GM18526 (cell line): ENCODE measurements around the gene C14orf132.

ENCODE experiments used
- POLR2A ChIP-seq: IDR thresholded peaks from 3 replicates; pipeline ENCODE4 v1.6.1; 2011; ENCODE audit not compliant: insufficient read length; ENCODE audit errors: extremely low read depth

The C14orf132 gene

DNA sequence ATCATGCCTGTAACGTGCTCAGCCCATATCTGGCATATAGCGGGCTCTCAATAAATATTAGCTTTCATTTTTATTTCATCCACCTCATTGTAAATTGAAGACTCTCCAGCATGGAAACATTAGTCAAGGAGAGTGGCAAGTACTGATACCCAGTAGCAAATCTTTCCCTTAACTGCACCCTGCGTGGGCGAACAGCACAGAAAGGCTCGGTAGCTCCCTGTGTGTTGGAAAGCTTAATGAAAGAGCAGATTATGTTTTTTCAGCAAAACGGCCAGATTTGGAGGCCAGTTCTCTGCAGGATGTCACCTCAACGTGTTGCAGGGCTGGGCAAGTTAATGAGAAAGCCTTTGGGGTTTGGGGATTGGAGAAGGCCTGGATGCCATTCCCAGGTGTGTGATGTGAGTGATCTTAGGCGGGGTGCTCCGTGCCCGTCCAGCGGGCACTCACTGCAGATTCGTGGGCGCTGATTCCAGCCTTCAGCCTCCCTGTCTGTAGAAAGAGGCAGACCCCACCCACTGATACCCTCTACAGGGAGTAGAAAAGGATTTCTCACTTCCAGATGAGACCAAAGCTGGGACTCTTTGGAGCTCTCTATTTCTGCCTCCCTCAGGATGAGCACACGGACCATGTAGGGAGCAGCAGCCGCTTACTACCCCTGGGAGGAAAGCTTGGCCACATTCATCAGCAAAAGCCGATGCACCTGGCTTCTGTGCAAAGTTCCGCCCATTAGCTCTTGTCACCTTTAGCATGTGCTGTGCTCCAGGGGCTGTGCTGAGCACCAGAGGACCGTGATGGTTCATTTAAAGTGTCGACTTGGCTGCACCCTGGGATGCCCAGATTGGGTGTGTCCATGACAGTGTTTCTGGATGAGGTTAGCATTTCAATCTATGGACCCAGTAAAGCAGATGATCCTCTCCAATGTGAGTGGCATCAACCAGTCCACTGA is 29.1 kb downstream of the C14orf132 start:
- no peak for TF ChIP-seq POLR2A

DNA sequence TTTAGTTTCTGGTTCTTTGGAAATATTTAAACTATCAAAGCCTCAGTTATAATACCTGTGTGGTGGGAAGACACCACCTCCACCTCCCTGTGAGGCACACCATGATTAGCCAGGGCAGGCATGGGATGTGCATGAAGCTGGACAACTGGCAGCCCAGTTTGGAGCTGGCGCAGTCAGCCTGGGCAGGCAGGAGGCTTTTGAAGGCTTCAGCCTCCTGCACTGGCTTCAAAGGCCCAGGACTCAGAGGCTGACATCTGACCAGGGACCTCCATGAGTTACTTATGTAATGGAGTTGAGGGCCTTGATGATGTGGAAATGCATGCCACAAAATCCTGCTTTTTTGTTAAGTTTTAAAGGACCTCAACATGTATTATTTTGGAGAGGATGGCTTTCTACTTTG is 30.3 kb downstream of the C14orf132 start:
- no peak for TF ChIP-seq POLR2A

DNA sequence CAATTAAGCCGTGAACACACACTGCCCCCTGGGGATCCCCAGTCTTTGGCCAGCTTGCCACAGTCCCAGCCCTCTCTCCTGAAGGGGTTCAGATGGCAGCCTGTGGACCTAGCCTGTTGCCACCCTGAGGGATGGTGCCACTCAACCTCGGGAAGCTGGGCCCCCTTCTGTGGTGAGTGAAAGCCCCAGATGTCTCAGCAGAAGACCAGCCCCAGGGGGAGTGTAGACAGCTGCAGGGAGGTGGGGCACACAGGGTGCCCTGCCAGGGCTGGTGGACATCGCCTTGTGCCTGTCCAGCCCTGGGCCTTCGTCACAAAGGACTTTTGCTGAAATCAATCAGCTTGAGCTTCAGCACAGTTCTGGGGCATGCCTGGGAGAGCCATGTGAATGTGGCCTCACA is 32.4 kb downstream of the C14orf132 start:
- TF ChIP-seq POLR2A, result no peak

DNA sequence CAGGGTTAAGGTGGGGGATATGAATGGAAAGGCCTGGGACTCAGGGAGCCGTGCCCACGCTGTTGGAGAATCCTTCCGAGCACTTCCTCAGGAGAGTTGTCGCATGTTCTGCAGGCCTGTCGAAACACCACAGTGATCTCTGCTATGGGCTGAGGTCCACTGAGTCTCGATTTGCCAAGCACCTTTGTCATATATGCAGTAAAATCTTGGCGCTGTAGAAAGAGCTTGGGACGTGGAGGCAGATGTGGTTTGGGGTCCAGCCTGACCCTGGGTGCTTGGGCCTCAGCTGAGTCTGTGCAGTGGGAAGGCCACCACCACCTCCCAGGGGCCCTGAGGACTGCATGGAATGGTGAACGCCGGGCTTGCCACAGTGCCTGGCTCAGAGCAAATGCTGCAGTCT is 32.9 kb downstream of the C14orf132 start:
- no peak for TF ChIP-seq POLR2A

DNA sequence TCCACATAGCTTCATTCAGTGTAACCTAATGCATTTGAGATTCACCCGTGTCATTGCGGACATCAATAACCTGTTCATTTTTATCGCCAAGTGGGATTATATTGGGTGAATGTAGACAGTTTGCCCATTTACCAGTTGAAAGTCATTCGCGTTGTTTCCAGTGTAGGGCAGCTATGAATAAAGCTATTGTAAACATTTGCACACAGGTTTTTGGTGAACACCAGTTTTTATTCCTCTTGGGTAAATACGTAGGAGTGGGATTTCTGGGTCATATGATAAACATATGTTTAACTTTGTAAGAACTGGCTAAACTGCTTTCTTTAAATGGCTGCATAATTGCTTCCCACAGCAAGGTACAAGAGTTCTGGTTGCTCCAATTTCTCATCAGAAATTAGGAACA is 33.6 kb downstream of the C14orf132 start:
- no peak for TF ChIP-seq POLR2A

DNA sequence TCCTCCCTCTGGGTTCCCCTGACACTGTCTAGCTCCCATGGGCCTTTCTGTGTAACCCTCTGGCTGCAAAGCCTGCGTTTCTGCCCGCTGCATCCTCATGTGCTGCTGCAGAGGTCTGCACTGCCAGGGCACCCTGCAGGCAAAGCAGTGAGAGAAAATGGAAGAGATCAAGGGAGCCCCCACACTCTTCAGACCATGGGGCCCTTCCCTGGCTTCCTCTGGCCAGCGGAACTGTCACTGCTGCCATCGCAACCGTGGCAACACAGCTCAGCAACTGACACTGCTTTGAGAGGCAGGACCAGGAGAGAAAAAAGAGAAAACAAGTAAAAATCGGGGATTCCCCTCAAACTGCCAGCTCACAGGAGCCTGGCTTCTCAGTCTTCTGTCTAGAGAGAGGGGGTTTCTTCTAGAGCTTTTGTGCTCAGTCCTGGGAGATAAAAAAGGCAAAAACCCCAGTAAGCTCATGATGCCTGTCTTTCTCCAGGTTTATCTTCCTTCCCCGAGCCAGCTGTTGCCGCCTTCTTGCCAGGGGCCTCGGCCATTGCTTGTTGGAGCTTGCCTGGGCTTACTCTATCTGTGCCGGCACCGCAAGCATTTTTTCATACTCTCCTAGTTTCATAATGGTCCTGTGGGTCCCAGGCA is 38.9 kb downstream of the C14orf132 start:
- TF ChIP-seq POLR2A, result no peak

DNA sequence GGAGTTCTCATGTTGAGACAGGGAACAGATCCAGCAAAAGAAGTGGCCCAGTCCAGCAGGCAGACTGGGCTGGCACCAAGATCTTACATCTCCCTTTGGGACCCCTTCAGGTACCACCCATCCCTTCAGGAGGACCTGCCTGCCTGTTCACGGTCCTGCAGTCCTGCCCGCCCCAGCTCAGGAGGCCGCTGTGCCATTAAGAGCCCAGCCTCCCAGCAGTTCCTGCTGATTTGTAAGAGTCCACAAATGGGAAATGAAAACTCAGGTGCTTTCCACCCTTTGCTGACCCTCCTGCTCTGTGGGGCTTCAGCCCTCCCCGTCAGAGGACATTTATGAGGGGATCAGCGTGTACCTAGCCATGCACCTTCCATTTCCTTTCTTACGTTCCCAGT is 39.5 kb downstream of the C14orf132 start:
- TF ChIP-seq POLR2A, result no peak

DNA sequence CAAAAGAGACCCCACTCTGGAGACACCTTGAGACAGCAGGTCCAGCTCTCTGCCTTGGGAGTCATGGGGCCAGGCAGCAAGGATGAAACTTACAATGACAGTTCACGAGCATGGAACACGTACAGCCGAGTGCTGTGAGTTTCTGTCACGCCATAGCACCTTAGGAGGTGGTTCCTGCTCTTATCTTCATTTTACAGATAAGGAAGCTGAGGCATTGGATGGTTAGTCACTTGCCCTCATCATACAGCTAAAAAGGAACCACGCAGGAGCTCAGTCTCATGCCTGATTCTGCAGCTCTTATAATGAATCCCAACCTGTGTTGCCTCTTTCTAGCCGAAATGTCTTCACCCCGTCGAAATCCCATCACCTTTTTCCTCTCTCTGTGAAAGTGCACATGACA is 39.9 kb downstream of the C14orf132 start:
- no peak for TF ChIP-seq POLR2A

DNA sequence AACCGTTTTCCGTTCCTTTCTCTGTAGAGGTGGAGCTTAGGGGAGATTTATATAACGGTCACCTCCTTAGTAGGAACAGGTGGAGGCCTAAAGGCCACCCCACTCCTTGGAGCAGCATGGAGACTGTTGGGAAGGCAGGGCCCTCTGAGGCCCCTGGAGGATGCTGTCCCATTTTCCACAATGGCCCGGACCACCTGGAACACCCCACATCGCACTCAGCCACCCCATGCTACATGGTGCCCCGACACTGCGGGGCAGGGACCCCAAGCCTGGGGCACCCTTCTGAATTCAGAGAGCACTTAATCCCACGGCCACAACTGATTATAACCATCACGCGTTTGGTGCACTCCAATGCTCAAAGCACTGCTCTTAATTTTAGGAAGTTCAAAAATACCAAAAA is 41.4 kb downstream of the C14orf132 start:
- TF ChIP-seq POLR2A, result no peak

DNA sequence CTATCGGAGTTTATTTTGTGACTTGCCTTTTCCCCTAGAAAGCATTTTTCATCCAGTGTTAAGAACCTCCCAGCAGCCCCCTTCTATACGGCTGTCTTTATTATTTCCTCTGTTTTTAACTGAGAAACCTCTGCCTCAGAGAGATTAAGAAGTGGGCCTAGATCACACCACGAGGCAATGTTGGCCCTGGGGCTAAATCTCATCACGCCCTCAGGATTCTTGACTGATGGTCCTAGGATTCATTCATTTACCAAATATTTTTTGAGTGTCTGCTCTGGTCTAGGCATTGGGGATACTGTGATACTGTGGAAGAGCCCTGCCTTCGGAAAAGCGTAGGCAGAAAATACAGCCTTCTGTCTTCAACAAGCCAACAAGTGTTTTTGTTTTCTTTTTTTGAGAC is 42.1 kb downstream of the C14orf132 start:
- no peak for TF ChIP-seq POLR2A

DNA sequence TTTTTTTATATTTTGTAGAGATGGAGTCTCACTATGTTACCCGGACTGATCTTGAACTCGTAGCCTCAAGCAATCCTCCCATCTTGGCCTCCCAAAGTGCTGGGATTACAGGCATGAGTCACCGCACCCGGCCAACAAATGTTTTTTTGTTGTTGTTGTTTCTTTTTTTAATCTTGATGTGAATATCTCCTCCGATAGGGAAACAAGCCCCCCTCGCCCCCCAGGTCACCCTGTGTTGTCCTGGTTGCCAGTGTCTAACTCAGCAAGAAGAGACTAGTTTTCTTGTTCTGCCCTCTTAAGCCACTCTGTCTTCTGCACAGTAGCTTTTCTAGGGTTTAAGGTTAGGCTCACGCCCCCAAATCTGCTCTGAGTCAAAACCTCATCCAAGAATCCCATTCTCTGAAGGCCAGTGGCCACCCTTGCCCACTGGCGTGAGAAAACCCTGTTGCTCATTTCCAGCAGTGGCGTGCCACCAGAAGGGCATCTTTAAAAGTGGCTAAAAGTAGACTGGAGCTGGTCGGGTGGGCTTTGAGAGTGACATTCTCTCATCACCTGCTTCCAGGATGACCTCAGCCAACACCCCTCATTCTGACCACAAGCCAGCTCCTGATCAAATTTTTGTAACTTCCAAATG is 42.7 kb downstream of the C14orf132 start:
- TF ChIP-seq POLR2A, result no peak

DNA sequence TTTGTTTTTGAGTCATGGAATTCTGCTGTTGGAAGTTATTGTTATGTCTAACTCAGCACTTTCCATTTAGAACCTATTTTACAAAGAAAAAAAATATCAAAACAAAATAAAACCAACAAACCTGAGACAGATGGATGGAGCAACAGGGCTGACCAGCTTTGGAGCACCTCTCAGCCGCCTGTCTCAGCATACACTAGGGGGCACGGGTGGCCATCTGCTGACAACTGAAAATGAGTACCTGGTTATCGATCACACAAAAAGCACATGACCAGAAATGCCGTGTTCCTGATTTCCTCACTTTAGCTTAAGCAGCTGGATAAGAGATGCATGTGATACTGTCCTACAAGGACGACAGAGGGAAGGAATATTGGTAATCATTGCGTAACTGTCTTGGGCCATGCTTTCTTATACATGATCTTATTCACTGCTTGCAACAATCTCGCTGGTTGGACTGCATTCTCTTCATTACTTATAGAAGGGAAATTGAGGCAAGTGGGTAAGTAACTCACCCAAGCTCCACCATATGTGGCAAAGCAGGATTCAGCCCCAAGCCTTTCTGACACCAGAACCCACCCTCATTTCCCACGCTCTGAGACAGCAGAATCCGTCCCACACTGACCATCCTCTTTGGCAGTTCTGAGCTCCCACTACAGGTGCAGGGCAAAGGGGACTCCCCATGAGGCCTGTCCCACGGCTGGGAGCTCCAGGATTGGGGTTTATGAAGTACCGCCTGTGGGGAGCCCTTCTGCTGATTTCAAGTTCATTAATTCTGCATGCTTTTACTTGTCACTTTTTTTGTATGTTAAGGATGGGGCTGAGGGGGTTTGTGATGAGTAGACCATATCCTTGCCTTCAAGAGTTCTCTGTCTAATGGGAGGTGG is 43.5 kb downstream of the C14orf132 start:
- TF ChIP-seq POLR2A, result no peak

DNA sequence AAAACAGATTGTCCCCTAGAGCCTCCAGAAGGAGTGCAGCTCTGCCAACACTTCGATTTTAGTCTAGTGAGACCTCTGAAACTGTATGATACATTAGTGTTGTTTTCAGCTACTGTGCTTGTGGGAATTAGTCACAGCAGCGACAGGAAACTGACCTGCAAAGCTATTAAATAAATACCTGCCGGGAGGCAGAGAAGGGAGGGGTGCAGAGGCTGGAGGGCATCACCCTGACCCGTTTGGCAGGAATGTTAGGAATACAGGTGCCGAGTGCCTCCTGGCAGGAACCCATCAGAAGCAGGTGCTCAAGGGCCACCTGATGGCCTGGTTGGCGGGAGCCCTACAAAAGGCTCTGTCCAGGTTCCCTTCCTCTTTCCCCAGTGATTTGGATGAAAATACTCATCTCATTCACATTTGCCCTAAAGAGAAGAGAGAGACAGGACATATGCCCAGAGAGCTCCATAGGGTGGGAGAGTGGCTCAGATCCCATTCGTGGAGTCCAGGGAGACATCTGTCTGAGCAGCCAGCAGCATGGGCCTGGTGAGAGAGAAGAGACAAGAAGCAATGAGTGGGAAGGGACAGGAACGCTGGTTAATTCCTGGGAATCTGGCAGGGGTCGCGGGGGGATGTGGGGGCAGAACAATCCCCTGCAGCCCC is 44.6 kb downstream of the C14orf132 start:
- TF ChIP-seq POLR2A, result no peak

DNA sequence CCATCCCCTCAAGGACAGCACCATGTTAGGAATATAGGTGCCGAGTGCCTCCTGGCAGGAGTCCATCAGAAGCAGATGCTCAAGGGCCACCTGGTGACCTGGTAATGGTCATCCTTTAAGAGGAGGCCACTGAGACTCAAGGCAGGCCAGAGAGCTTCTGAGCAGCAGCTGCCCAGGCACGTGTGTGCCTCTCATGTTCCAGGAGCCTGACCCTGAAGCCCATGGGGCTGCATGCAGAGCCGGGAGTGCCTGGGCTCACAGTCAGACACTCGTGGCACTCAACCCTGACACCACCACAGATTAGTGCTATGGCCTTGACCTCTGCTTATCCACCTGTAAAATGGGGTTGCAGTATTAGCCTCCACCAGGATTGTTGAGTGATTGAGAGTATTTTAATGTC is 45.6 kb downstream of the C14orf132 start:
- TF ChIP-seq POLR2A, result no peak

DNA sequence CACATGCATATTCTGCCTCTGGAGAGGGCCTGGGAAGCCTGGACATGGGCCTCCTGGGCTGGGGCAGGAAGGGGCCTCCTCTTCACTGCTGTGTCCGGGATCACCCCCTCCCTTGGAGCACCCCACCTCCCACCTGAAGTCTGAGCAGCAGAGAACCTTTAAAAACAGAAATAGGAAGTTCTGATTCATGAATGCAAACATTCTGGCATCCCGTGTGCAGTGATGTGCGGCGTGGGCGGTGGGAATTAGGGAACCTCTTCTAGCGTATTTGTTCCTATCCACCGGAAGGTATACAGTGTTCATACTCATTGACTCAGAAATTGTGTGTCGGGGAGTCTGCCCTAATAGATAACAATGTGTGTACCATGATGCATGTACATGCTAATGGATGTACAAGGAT is 46.2 kb downstream of the C14orf132 start:
- TF ChIP-seq POLR2A, result no peak

DNA sequence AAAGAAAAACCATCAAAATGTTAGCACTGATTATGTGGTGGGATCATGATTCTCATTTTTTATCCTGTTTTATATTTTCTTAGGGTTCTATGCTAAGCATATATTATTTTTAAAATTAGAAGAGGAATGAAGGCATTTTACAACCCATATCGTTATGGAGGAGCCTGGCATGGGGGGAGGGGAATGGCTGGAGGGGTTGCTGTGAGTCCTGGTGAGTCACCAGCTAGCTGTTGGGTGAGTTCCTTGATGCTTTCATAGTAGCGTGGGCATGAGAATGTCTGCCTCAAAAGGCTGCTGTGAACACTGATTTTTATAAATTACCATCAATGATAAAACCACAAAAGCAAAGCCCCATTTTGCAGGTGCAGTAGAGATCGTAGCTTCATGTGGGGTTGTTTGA is 46.9 kb downstream of the C14orf132 start:
- TF ChIP-seq POLR2A, result no peak
